ENCODE results near the gene SP100.

Gene SP100

Small RNAs within 50 kb of the gene (small RNA-seq; reads per million reads assigned to genes)
- 0 reads per million in 2 experiments for gene HMGB1P3
- 0 reads per million in 2 experiments for gene RN7SL834P
- 0 reads per million in 2 experiments for gene RNU6-451P
